ENCODE results near the gene CNTN4.

Gene CNTN4

GRCh38 chr3:2180634-2181033 is 82.0 kb downstream of the CNTN4 start:
- no peaks in the 10 kb centered on the region for H3K4me1 ChIP-seq (ENCODE audit: insufficient read depth, low read length)
- H3K36me3 ChIP-seq (ENCODE audit: insufficient read depth, low read length): no peaks in the 10 kb centered on the region
- no peak overlapping the region for H3K9ac ChIP-seq (ENCODE audit: low read depth, low read length)
- H3K9me3 ChIP-seq (ENCODE audit: control insufficient read depth, insufficient read depth, low read length): no peaks in the 10 kb centered on the region

GRCh38 chr3:2198776-2199279 is 100.2 kb downstream of the CNTN4 start:
- Histone ChIP-seq H3K36me3 (ENCODE audit: insufficient read depth, low read length) (no peaks in the 10 kb centered on the region), H3K9me3 (ENCODE audit: control insufficient read depth, insufficient read depth, low read length) (no peaks in the 10 kb centered on the region), H3K4me1 (ENCODE audit: insufficient read depth, low read length) (no peaks in the 10 kb centered on the region), H3K9ac (ENCODE audit: low read depth, low read length) (no peak overlapping the region)

- Histone ChIP-seq H3K36me3 (ENCODE audit: insufficient read depth, low read length) (no peaks in the 10 kb centered on the region), H3K4me1 (ENCODE audit: insufficient read depth, low read length) (no peaks in the 10 kb centered on the region), H3K9me3 (ENCODE audit: control insufficient read depth, insufficient read depth, low read length) (no peaks in the 10 kb centered on the region), H3K9ac (ENCODE audit: low read depth, low read length) (no peak overlapping the region)
Observed at GRCh38 chr3:2204054-2204453, 105.4 kb downstream of the CNTN4 start.

GRCh38 chr3:2205692-2206091 is 107.0 kb downstream of the CNTN4 start:
- Histone ChIP-seq H3K9me3 (ENCODE audit: control insufficient read depth, insufficient read depth, low read length) (no peaks in the 10 kb centered on the region), H3K36me3 (ENCODE audit: insufficient read depth, low read length) (no peaks in the 10 kb centered on the region), H3K4me1 (ENCODE audit: insufficient read depth, low read length) (no peaks in the 10 kb centered on the region), H3K9ac (ENCODE audit: low read depth, low read length) (no peak overlapping the region)

GRCh38 chr3:2206536-2206935 is 107.9 kb downstream of the CNTN4 start:
- Histone ChIP-seq H3K9me3 (ENCODE audit: control insufficient read depth, insufficient read depth, low read length) (no peaks in the 10 kb centered on the region), H3K9ac (ENCODE audit: low read depth, low read length) (no peak overlapping the region), H3K36me3 (ENCODE audit: insufficient read depth, low read length) (no peaks in the 10 kb centered on the region), H3K4me1 (ENCODE audit: insufficient read depth, low read length) (no peaks in the 10 kb centered on the region)

- no peaks in the 10 kb centered on the region for H3K36me3 ChIP-seq (ENCODE audit: insufficient read depth, low read length)
- no peaks in the 10 kb centered on the region for H3K4me1 ChIP-seq (ENCODE audit: insufficient read depth, low read length)
- H3K9ac ChIP-seq (ENCODE audit: low read depth, low read length): no peak overlapping the region
- no peaks in the 10 kb centered on the region for H3K9me3 ChIP-seq (ENCODE audit: control insufficient read depth, insufficient read depth, low read length)
Observed at GRCh38 chr3:2211568-2211967, 112.9 kb downstream of the CNTN4 start.

- Histone ChIP-seq H3K9ac (ENCODE audit: low read depth, low read length) (no peak overlapping the region), H3K4me1 (ENCODE audit: insufficient read depth, low read length) (no peaks in the 10 kb centered on the region), H3K9me3 (ENCODE audit: control insufficient read depth, insufficient read depth, low read length) (no peaks in the 10 kb centered on the region), H3K36me3 (ENCODE audit: insufficient read depth, low read length) (no peaks in the 10 kb centered on the region)
Observed at GRCh38 chr3:2212206-2212605, 113.5 kb downstream of the CNTN4 start.

- Histone ChIP-seq H3K9me3 (ENCODE audit: control insufficient read depth, insufficient read depth, low read length) (no peaks in the 10 kb centered on the region; the same call in 1 of the 2 replicates), H3K9ac (ENCODE audit: low read depth, low read length) (no peak overlapping the region), H3K4me1 (ENCODE audit: insufficient read depth, low read length) (no peaks in the 10 kb centered on the region)
Observed at GRCh38 chr3:2218375-2218774, 119.7 kb downstream of the CNTN4 start.

GRCh38 chr3:2218816-2219215 is 120.2 kb downstream of the CNTN4 start:
- no peaks in the 10 kb centered on the region for H3K36me3 ChIP-seq (ENCODE audit: insufficient read depth, low read length)
- no peak overlapping the region for H3K9ac ChIP-seq (ENCODE audit: low read depth, low read length)
- no peaks in the 10 kb centered on the region for H3K4me1 ChIP-seq (ENCODE audit: insufficient read depth, low read length)
- H3K9me3 ChIP-seq (ENCODE audit: control insufficient read depth, insufficient read depth, low read length): no peaks in the 10 kb centered on the region; the same call in 1 of the 2 replicates

More at GRCh38 chr3:2218375-2218774, 119.7 kb downstream of the CNTN4 start:
- H3K36me3 ChIP-seq (ENCODE audit: insufficient read depth, low read length): no peaks in the 10 kb centered on the region

- H3K36me3 ChIP-seq (ENCODE audit: insufficient read depth, low read length): no peaks in the 10 kb centered on the region
- H3K9me3 ChIP-seq (ENCODE audit: control insufficient read depth, insufficient read depth, low read length): no peaks in the 10 kb centered on the region
- H3K9ac ChIP-seq (ENCODE audit: low read depth, low read length): no peak overlapping the region
- no peaks in the 10 kb centered on the region for H3K4me1 ChIP-seq (ENCODE audit: insufficient read depth, low read length)
Observed at GRCh38 chr3:2236203-2236602, 137.5 kb downstream of the CNTN4 start.

- Histone ChIP-seq H3K9ac (ENCODE audit: low read depth, low read length) (no peak overlapping the region), H3K4me1 (ENCODE audit: insufficient read depth, low read length) (no peaks in the 10 kb centered on the region), H3K9me3 (ENCODE audit: control insufficient read depth, insufficient read depth, low read length) (no peaks in the 10 kb centered on the region), H3K36me3 (ENCODE audit: insufficient read depth, low read length) (no peaks in the 10 kb centered on the region)
Observed at GRCh38 chr3:2244137-2244536, 145.5 kb downstream of the CNTN4 start.

GRCh38 chr3:2246873-2247648 is 148.4 kb downstream of the CNTN4 start:
- Histone ChIP-seq H3K4me1 (ENCODE audit: insufficient read depth, low read length) (no peaks in the 10 kb centered on the region), H3K9me3 (ENCODE audit: control insufficient read depth, insufficient read depth, low read length) (no peaks in the 10 kb centered on the region), H3K36me3 (ENCODE audit: insufficient read depth, low read length) (no peaks in the 10 kb centered on the region), H3K9ac (ENCODE audit: low read depth, low read length) (no peak overlapping the region)

GRCh38 chr3:2247831-2248230 is 149.2 kb downstream of the CNTN4 start:
- Histone ChIP-seq H3K4me1 (ENCODE audit: insufficient read depth, low read length) (no peaks in the 10 kb centered on the region), H3K36me3 (ENCODE audit: insufficient read depth, low read length) (no peaks in the 10 kb centered on the region), H3K9ac (ENCODE audit: low read depth, low read length) (no peak overlapping the region), H3K9me3 (ENCODE audit: control insufficient read depth, insufficient read depth, low read length) (no peaks in the 10 kb centered on the region)

GRCh38 chr3:2250783-2251182 is 152.1 kb downstream of the CNTN4 start:
- Histone ChIP-seq H3K9ac (ENCODE audit: low read depth, low read length) (no peak overlapping the region), H3K4me1 (ENCODE audit: insufficient read depth, low read length) (no peaks in the 10 kb centered on the region), H3K9me3 (ENCODE audit: control insufficient read depth, insufficient read depth, low read length) (no peaks in the 10 kb centered on the region), H3K36me3 (ENCODE audit: insufficient read depth, low read length) (no peaks in the 10 kb centered on the region)

GRCh38 chr3:2261747-2262146 is 163.1 kb downstream of the CNTN4 start:
- no peaks in the 10 kb centered on the region for H3K4me1 ChIP-seq (ENCODE audit: insufficient read depth, low read length)
- no peaks in the 10 kb centered on the region for H3K9me3 ChIP-seq (ENCODE audit: control insufficient read depth, insufficient read depth, low read length)
- no peaks in the 10 kb centered on the region for H3K36me3 ChIP-seq (ENCODE audit: insufficient read depth, low read length)
- H3K9ac ChIP-seq (ENCODE audit: low read depth, low read length): no peak overlapping the region
